T follicular helper cell (primary cell): Measurements from ENCODE around the gene NRIP3.

Source experiments
- DNase-seq: peaks from one replicate; pipeline ENCODE4 v3.0.0-alpha.2; 2020; ENCODE audit warnings: low read depth
- total RNA-seq, 2 experiments: gene quantifications; one replicate each; lab custom pipeline; 2026; lab: John Stamatoyannopoulos, UW

The NRIP3 gene
- total RNA-seq = 8.5 to 18.2 reads per million in 2 experiments

DNA sequence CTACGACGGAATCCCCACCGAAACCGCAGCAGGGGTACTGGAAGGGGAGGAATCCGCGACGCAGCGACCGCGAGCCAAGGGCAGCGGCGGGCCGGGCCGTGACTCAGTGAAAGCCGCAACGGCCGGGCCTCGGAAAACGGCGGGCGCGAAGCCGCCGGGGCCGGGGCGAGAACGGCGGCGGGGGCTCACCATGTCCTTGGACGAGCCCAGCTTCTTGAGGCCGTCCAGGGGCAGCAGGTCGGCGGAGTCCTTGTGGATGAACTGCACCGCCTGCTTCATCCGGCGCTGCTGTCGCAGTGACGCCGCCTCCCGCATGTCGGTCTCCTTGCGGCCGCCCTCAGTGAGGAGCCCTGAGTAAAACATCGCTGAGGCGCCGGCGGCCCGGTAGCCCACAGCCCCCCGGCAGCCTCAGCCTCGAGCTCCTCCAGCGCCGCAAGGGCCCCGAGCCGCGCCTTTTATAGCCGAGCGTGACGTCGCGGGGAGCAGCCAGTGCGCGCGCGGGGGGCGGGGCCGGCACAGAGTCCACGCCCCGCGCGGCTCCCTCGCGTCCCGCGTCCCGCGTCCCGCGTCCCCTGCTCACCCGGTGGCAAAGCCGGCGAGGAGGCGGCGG lies at the start of gene NRIP3:
TSS of gene NRIP3 (minus strand) at position 429 of the 610 bp plus-strand sequence. CDS start at position 363, 66 bp downstream.
- peak; percentile 82 for DNase-seq

- DNase-seq = no peak
These were observed 48.5 kb upstream of the NRIP3 start for GRCh38 chr11:9052316-9052715.

- DNase-seq = no peak
These were observed 46.2 kb upstream of the NRIP3 start for GRCh38 chr11:9049959-9050358.

GRCh38 chr11:9047964-9048523 lies 44.2 kb upstream of the NRIP3 start:
- no peak for DNase-seq

GRCh38 chr11:9046481-9046880 lies 42.7 kb upstream of the NRIP3 start:
- DNase-seq = no peak

GRCh38 chr11:9042488-9042887 lies 38.7 kb upstream of the NRIP3 start:
- DNase-seq = no peak

DNA sequence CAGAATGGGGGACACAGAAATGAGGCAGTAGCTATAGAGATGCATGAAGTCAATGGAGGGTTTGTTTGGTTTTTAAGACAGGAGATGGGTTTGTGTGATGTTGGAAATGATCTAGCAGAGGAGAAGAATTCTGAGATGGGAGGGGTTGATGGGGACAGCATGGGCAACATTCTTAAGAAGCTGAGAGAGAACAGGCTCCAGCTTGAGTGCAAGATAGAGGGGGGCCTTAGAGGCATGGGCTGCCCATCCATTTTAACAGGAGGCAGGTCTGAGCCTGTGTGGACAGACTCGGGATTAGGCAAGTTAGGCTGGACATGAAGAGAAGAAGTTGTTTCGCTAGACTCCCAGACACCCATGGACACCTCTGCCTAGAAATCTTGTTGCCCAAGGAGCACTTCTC lies 37.9 kb upstream of the NRIP3 start:
- no peak for DNase-seq

GRCh38 chr11:9040410-9040809 lies 36.6 kb upstream of the NRIP3 start:
- no peak for DNase-seq

DNA sequence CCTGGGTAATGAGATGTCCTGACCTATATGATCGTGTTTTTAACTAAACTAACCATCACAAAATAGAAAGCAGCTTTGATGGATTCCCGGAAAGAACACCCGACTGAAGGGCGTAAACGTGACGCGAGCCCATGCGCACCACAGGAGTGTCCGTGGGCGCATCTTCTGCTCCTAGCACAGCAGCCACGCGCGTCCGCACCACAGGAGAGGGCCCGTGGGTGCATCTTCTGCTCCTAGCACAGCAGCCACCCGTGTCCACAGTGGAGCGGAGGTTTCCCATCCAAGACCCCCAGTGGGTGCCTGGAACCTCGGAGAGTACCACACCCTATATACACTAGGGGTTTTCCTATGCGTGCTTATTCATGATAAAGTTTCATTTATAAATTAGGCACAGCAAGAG lies 36.1 kb upstream of the NRIP3 start:
- no peak for DNase-seq

DNA sequence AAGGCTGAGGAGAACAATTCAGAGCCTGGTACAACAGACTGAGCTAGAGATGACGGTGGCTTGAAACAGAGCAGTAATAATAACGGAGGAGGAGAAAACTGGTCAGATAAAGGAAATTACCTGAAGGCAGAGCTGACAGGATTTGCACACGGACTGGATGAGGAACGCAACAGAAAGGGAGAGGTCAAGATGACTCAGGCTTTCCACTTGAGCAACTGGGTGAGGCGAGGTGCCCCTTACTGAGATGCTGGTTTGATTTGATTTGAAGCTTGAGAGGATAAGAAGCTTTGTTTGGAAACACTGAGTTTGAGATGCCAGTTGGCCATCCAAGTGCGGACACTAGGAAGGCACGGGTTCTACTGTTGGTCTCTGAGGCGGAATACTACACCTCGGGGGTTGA lies 35.4 kb upstream of the NRIP3 start:
- no peak for DNase-seq

- DNase-seq = no peak
These were observed 34.7 kb upstream of the NRIP3 start for GRCh38 chr11:9038541-9038940.

GRCh38 chr11:9037963-9038362 lies 34.2 kb upstream of the NRIP3 start:
- DNase-seq = no peak

GRCh38 chr11:9037046-9037780 lies 33.4 kb upstream of the NRIP3 start:
- no peak for DNase-seq

DNA sequence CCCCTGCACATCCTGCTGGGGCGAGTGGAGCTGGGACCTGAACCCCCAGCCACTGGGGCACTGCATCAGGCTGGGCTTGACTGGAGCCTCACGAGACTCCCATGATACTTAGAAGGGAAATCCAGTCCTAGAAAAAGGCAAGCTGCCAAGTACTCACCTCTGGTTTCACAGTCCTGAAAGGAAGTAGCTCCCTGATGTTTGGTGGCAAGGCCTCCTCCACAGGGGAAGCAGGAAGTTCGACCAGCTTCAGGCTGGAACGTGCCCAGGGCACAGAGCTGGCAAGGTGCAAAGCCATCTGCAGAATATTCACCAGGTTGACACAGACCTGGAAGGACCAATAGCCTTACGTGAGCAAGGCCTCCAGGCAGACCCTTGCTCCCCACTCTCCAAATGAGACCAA lies 26.8 kb upstream of the NRIP3 start:
- DNase-seq = no peak

DNA sequence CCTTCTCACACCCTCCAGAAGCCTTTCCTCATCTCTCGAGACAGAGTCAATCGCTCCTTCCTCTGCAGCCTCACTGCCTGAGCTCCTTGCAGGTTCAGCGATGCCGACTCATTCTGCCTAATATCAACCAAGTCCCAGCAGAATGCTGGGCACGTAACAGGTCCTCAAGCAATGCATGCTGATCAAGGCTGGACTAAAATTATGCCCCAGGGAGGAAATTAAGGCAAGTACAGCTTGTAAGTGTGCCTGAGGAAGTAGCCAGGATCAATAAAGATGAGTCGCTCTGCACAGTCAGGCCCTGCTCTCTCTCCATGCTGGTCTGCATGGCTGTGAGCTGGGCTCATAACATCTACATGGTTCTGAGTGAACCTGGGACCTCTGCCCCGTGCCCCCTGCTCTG lies 25.6 kb upstream of the NRIP3 start:
- DNase-seq = no peak

DNA sequence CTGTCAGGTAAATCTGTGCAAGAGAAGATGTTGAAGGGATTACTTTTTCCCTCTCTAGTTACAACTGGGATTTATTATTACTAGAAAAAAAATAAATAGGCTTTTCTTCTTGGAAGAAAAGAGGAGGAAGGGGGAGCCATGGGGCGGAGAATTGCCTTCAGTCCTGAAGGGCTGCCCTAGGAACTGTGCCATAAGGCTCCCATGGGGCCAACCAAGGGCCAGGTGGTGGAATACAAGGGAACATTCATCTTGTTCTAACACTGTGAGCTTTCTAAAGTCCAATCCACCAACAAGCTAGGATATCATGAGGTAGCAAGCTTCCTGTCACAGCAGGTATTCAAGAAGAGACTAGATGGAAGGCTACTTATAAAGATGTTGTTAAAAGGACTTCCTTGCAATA lies 24.8 kb upstream of the NRIP3 start:
- no peak for DNase-seq

GRCh38 chr11:9025101-9025850 lies 21.5 kb upstream of the NRIP3 start:
- no peak for DNase-seq

GRCh38 chr11:9022961-9023680 lies 19.3 kb upstream of the NRIP3 start:
- no peak for DNase-seq

DNA sequence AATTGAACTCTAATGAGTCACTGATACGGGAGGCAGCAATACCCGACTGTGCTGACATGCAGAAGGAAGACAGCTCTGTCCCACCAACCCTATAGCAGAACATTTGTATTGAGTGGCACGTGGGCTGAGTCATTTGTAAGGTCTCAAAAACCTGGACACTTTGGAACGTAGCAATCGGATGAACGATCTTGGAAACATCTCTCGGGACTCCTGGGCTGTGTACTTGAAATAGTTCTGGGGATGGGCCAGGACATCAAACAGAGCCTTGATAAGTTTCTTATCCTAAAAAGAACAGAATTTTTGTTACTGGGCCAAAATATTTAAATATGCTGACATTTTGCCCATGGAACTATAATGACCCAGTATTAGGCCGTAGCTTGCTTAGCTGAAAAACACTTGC lies 17.1 kb upstream of the NRIP3 start:
- DNase-seq = no peak

GRCh38 chr11:9019861-9020260 lies 16.1 kb upstream of the NRIP3 start:
- no peak for DNase-seq

GRCh38 chr11:9017773-9018172 lies 14.0 kb upstream of the NRIP3 start:
- DNase-seq = no peak
